GM21723 (cell line): ENCODE data around the gene RNF25.
"Not testable (repeated sequence)": the region's sequence is repeated elsewhere in the genome, so short reads cannot be mapped to it uniquely, and the experiment has no call there.

Experiments
- ATAC-seq: cut with Tn5 transposase; IDR thresholded peaks from one replicate; pipeline ENCODE4 v1.9.1; 2021; ENCODE audit warnings: mild to moderate bottlenecking, moderate library complexity; ENCODE audit not compliant: unreplicated experiment

Gene RNF25

GRCh38 chr2:218671654-218672566 is at the start of gene RNF25, which contains the start of gene STK36:
TSS of gene RNF25 (minus strand) at chr2:218672002. CDS start at chr2:218671970, 32 bp downstream.
TSS of gene STK36 (plus strand) at chr2:218672086. CDS start at chr2:218672830, 744 bp downstream.
- ATAC-seq, result peak; percentile 97

- no peak for ATAC-seq
These were observed 49.7 kb upstream of the RNF25 start for GRCh38 chr2:218721488-218721887.

- no peak for ATAC-seq
These were observed 48.5 kb upstream of the RNF25 start for GRCh38 chr2:218720048-218721041.

- no peak for ATAC-seq
These were observed 47.7 kb upstream of the RNF25 start for GRCh38 chr2:218719457-218719856.

- ATAC-seq, result no peak
These were observed 46.3 kb upstream of the RNF25 start for GRCh38 chr2:218718058-218718457.

GRCh38 chr2:218717262-218717661 is 45.5 kb upstream of the RNF25 start:
- ATAC-seq, result no peak

GRCh38 chr2:218716070-218716469 is 44.3 kb upstream of the RNF25 start:
- ATAC-seq, result no peak

GRCh38 chr2:218713922-218714321 is 42.1 kb upstream of the RNF25 start:
- ATAC-seq, result no peak

GRCh38 chr2:218711550-218711929 is 39.7 kb upstream of the RNF25 start:
- no peak for ATAC-seq

GRCh38 chr2:218710687-218711549 is 39.1 kb upstream of the RNF25 start, which contains the start of gene TTLL4:
TSS of gene TTLL4 (plus strand) at chr2:218710835. CDS start at chr2:218737677, 26,842 bp downstream.
- peak; percentile 94 for ATAC-seq

GRCh38 chr2:218710334-218710686 is 38.5 kb upstream of the RNF25 start:
- ATAC-seq, result no peak

- no peak for ATAC-seq
These were observed 38.1 kb upstream of the RNF25 start for GRCh38 chr2:218709908-218710307.

GRCh38 chr2:218708086-218708485 is 36.3 kb upstream of the RNF25 start:
- no peak for ATAC-seq

GRCh38 chr2:218703341-218703740 is 31.5 kb upstream of the RNF25 start:
- no peak for ATAC-seq

- ATAC-seq, result no peak
These were observed 30.0 kb upstream of the RNF25 start for GRCh38 chr2:218701806-218702205.

GRCh38 chr2:218698885-218699284 is 27.1 kb upstream of the RNF25 start:
- ATAC-seq, result no peak

- no peak for ATAC-seq
These were observed 22.8 kb upstream of the RNF25 start for GRCh38 chr2:218694405-218695145.

- no peak for ATAC-seq
These were observed 19.4 kb upstream of the RNF25 start for GRCh38 chr2:218691234-218691633.

GRCh38 chr2:218687400-218688060 is 15.7 kb upstream of the RNF25 start:
- not testable (repeated sequence) for ATAC-seq
